Measurements from ENCODE around the gene INPP5D. TPM values are rescaled to one million over a fixed set of nuclear protein-coding genes. Genes with fewer than 3 reads are reported as not detected.
A peak's percentile ranks its signal among the peaks of the same experiment; 100 is the strongest.
"Not testable (repeated sequence)": the region's sequence is repeated elsewhere in the genome, so short reads cannot be mapped to it uniquely, and the experiment has no call there.

The INPP5D gene
- total RNA-seq, 1 donor from 2014 or later = 79.2 TPM

- TF ChIP-seq CTCF (IDR thresholded peaks at IDR 0.05; ENCODE audit: unreplicated experiment) = no peak
- H3K9me3 Mint-ChIP-seq (ENCODE audit: unreplicated experiment) = no peaks in the 10 kb centered on the region
- peaks cover 9% of the 10 kb centered on the region for H3K27me3 Mint-ChIP-seq (ENCODE audit: unreplicated experiment)
- no peak for DNase-seq (ENCODE audit: low spot score)
- no peak overlapping the region for H3K27ac Mint-ChIP-seq (ENCODE audit: unreplicated experiment)
- peaks cover 43% of the 10 kb centered on the region for H3K36me3 Mint-ChIP-seq (ENCODE audit: low read depth, unreplicated experiment)
- no peak overlapping the region for H3K4me3 Mint-ChIP-seq (ENCODE audit: unreplicated experiment)
- H3K4me1 Mint-ChIP-seq (ENCODE audit: unreplicated experiment) = peaks cover 30% of the 10 kb centered on the region
These were observed 60.3 kb downstream of the INPP5D start for GRCh38 chr2:233120459-233120858.

GRCh38 chr2:233121856-233122255, 61.7 kb downstream of the INPP5D start:
- Mint-ChIP-seq H3K4me3 (ENCODE audit: unreplicated experiment) (no peak overlapping the region), H3K27me3 (ENCODE audit: unreplicated experiment) (peaks cover 9% of the 10 kb centered on the region), H3K27ac (ENCODE audit: unreplicated experiment) (no peak overlapping the region), H3K4me1 (ENCODE audit: unreplicated experiment) (peaks cover 27% of the 10 kb centered on the region), H3K9me3 (ENCODE audit: unreplicated experiment) (no peaks in the 10 kb centered on the region), H3K36me3 (ENCODE audit: low read depth, unreplicated experiment) (peaks cover 49% of the 10 kb centered on the region)
- no peak for DNase-seq (ENCODE audit: low spot score)
- TF ChIP-seq CTCF (IDR thresholded peaks at IDR 0.05; ENCODE audit: unreplicated experiment) = no peak

- Mint-ChIP-seq H3K9me3 (ENCODE audit: unreplicated experiment) (no peaks in the 10 kb centered on the region), H3K27me3 (ENCODE audit: unreplicated experiment) (peaks cover 9% of the 10 kb centered on the region), H3K4me1 (ENCODE audit: unreplicated experiment) (peaks cover 20% of the 10 kb centered on the region), H3K4me3 (ENCODE audit: unreplicated experiment) (peak overlapping the region; percentile 45), H3K36me3 (ENCODE audit: low read depth, unreplicated experiment) (peaks cover 51% of the 10 kb centered on the region), H3K27ac (ENCODE audit: unreplicated experiment) (no peak overlapping the region)
- TF ChIP-seq CTCF (IDR thresholded peaks at IDR 0.05; ENCODE audit: unreplicated experiment) = no peak
- DNase-seq (ENCODE audit: low spot score) = no peak
These were observed 62.4 kb downstream of the INPP5D start for GRCh38 chr2:233122541-233122940.

- H3K9me3 Mint-ChIP-seq (ENCODE audit: unreplicated experiment); H3K4me3 Mint-ChIP-seq (ENCODE audit: unreplicated experiment); H3K27ac Mint-ChIP-seq (ENCODE audit: unreplicated experiment); DNase-seq (ENCODE audit: low spot score); H3K27me3 Mint-ChIP-seq (ENCODE audit: unreplicated experiment): not testable (repeated sequence)
- Mint-ChIP-seq H3K4me1 (ENCODE audit: unreplicated experiment) (peaks cover 12% of the 10 kb centered on the region), H3K36me3 (ENCODE audit: low read depth, unreplicated experiment) (peaks cover 41% of the 10 kb centered on the region)
These were observed 63.4 kb downstream of the INPP5D start for GRCh38 chr2:233123576-233123975.

GRCh38 chr2:233124421-233125080, 64.4 kb downstream of the INPP5D start:
- no peak overlapping the region for H3K27ac Mint-ChIP-seq (ENCODE audit: unreplicated experiment)
- no peaks in the 10 kb centered on the region for H3K9me3 Mint-ChIP-seq (ENCODE audit: unreplicated experiment)
- peaks cover 6% of the 10 kb centered on the region for H3K27me3 Mint-ChIP-seq (ENCODE audit: unreplicated experiment)
- H3K36me3 Mint-ChIP-seq (ENCODE audit: low read depth, unreplicated experiment) = peaks cover 31% of the 10 kb centered on the region
- H3K4me1 Mint-ChIP-seq (ENCODE audit: unreplicated experiment) = peaks cover 2% of the 10 kb centered on the region
- no peak for TF ChIP-seq CTCF (IDR thresholded peaks at IDR 0.05; ENCODE audit: unreplicated experiment)
- no peak for DNase-seq (ENCODE audit: low spot score)
- no peak overlapping the region for H3K4me3 Mint-ChIP-seq (ENCODE audit: unreplicated experiment)

All from endothelial cell (in vitro differentiated cells).